Measurements from ENCODE around the gene MYO6. TPM values are rescaled to one million over a fixed set of nuclear protein-coding genes. Genes with fewer than 3 reads are reported as not detected.

The MYO6 gene
- polyA plus RNA-seq, 6 donors from 2014 or later, result 0.05 to 0.16 (median 0.08) TPM; not detected in 3

DNA sequence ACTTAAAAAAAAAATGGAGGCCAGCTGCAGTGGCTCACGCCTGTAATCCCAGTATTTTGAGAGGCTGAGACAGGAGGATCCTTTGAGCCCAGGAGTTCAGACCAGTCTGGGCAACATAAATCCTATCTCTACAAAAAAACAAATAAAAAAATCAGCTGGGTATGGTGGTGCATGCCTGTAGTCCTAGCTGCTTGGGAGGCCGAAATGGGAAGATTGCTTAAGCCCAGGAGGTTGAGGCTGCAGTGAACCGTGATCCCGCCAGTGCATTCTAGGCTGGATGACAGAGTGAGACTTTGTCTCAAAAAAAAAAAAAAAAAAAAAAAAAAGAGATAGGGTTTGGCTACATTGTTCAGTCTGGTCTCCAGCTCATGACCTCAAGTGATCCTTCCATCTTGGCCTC, 29.7 kb downstream of the MYO6 start:
- Mint-ChIP-seq H3K36me3 (no peaks in the 10 kb centered on the region), H3K4me1 (no peaks in the 10 kb centered on the region), H3K9me3 (peaks cover 0 to 2% (median 0%) of the 10 kb centered on the region in 7 donors), H3K4me3 (no peak overlapping the region), H3K27ac (no peak overlapping the region), H3K27me3 (peaks cover 16 to 19% (median 17%) of the 10 kb centered on the region in 3 donors)
- no peak for DNase-seq
- ATAC-seq (ENCODE audit: low read depth in 2 of 2), result no peak

DNA sequence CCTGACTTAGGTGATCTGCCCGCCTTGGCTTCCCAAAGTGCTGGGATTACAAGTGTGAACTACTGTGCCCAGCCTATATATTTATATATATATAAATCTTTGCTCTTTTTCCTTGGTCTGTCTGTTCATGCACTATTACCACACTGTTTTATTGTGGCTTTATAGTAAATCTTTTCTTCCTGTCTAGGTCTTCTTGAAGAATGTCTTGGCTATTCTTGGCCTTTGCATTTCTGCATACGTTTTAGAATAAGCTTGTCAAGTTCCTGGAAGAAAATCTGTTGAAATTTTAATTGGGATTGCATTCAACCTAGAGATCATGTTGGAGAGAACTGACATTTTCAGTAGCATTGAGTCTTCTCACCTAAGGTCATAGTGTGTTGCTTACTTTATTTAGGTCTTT, 37.1 kb downstream of the MYO6 start:
- ATAC-seq (ENCODE audit: low read depth in 2 of 2), result no peak
- H3K27me3 Mint-ChIP-seq, result peaks cover 15 to 34% (median 31%) of the 10 kb centered on the region in 3 donors
- no peaks in the 10 kb centered on the region for H3K36me3 Mint-ChIP-seq
- peaks cover 0 to 4% (median 0%) of the 10 kb centered on the region in 7 donors for H3K9me3 Mint-ChIP-seq
- H3K27ac Mint-ChIP-seq, result no peak overlapping the region
- no peak overlapping the region for H3K4me3 Mint-ChIP-seq
- no peak for DNase-seq
- no peaks in the 10 kb centered on the region for H3K4me1 Mint-ChIP-seq

DNA sequence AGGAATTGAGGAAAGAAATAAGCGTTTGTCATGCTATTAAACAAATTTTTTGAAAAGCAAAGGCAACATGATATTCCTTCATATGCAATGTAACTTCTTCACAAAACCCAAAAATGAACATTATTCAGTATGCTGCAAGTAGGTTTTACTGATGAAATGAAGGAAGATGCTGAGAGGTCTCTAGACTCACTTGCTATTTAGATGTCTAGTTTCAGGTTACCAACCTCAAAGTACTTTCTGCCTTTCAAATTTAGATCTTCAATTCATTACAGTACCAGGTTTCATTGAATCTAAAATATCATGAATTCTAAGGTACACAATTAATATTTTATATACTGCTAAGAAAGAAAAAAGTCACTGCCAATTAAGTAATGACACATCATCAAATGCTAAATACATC, 39.9 kb downstream of the MYO6 start:
- Mint-ChIP-seq H3K4me3 (peak overlapping the region in 1 of 8 donors; percentile 22), H3K36me3 (no peaks in the 10 kb centered on the region), H3K27me3 (peaks cover 5 to 25% (median 24%) of the 10 kb centered on the region in 3 donors), H3K9me3 (peaks cover 0 to 2% (median 0%) of the 10 kb centered on the region in 7 donors), H3K27ac (no peak overlapping the region), H3K4me1 (no peaks in the 10 kb centered on the region)
- DNase-seq (no peak), ATAC-seq (ENCODE audit: low read depth in 2 of 2) (no peak)

DNA sequence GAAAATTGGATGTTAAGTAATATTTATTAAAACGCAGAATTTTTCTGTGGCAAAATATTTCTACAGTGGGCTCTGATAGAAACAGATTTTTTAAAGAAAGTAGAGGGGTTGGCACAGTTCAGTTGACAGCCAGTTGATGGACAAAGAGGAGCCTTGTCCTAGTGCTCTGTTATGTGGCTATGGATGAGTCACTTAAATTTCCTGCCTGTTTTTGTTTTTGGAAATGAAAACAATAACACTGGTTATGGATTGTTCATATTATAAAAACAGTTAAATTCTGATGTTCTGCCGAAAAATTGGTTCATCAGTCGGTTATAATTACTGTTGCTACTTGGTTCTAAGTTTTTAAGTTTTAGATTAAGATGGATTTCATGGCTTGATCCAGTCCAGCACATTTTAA, 42.8 kb downstream of the MYO6 start:
- H3K36me3 Mint-ChIP-seq, result no peaks in the 10 kb centered on the region
- DNase-seq (no peak), ATAC-seq (ENCODE audit: low read depth in 2 of 2) (no peak)
- peaks cover 0 to 3% (median 0%) of the 10 kb centered on the region in 7 donors for H3K9me3 Mint-ChIP-seq
- H3K4me3 Mint-ChIP-seq, result no peak overlapping the region
- peaks cover 5 to 18% (median 11%) of the 10 kb centered on the region in 3 donors for H3K27me3 Mint-ChIP-seq
- no peak overlapping the region for H3K27ac Mint-ChIP-seq
- no peaks in the 10 kb centered on the region for H3K4me1 Mint-ChIP-seq

- Mint-ChIP-seq H3K4me1 (no peaks in the 10 kb centered on the region), H3K9me3 (peaks cover 0 to 3% (median 0%) of the 10 kb centered on the region in 7 donors), H3K4me3 (no peak overlapping the region), H3K27me3 (peaks cover 0 to 21% (median 8%) of the 10 kb centered on the region in 3 donors), H3K36me3 (no peaks in the 10 kb centered on the region), H3K27ac (no peak overlapping the region)
- no peak for DNase-seq
- no peak for ATAC-seq (ENCODE audit: low read depth in 2 of 2)
Measured at GRCh38 chr6:75794351-75794846, 45.4 kb downstream of the MYO6 start.

DNA sequence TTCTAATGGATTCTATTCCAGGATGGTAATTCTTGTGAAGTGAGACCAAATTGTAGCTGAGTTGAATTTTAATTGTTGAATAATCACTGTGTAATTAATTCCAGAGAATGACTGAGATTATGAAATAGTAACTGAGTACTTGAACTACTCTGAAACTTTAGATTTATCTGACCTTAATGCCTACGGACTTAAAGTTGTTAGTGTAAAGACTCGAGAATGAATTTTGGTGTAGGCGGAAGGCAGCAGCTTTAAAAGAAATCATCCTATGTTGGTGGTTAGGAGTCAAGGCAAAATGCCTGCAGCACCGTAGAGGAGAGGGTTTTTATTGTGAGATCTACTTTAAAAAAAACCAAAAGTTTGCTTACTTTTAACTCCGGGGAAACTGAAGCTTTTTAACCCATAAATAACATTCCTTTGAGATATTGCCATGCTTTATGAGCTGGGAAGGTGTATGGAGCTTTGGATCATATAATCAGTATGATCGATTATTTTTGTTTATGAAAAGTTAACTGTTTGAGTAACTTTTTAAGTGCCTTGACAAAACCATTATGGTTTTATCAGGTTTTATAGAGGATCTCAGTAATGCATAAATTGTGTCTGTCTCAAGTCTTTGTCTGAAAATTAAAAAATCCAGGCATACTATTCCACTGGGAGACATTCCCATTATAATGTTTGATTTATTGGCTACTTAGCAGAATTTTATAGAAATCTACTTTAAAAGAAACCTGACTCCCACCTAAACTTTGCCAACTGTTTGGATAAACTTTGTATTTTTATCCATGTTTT, 46.1 kb downstream of the MYO6 start:
- peaks cover 0 to 3% (median 0%) of the 10 kb centered on the region in 7 donors for H3K9me3 Mint-ChIP-seq
- ATAC-seq (ENCODE audit: low read depth in 2 of 2), result no peak
- H3K36me3 Mint-ChIP-seq, result no peaks in the 10 kb centered on the region
- no peaks in the 10 kb centered on the region for H3K4me1 Mint-ChIP-seq
- no peak overlapping the region for H3K4me3 Mint-ChIP-seq
- H3K27ac Mint-ChIP-seq, result no peak overlapping the region
- H3K27me3 Mint-ChIP-seq, result peaks cover 3 to 21% (median 8%) of the 10 kb centered on the region in 3 donors
- no peak for DNase-seq

- Mint-ChIP-seq H3K27ac (no peak overlapping the region), H3K27me3 (peaks cover 15 to 21% (median 18%) of the 10 kb centered on the region in 3 donors), H3K9me3 (peaks cover 0 to 3% (median 0%) of the 10 kb centered on the region in 7 donors), H3K4me3 (no peak overlapping the region), H3K4me1 (no peaks in the 10 kb centered on the region), H3K36me3 (no peaks in the 10 kb centered on the region)
- DNase-seq, result no peak
- no peak for ATAC-seq (ENCODE audit: low read depth in 2 of 2)
Measured at GRCh38 chr6:75796723-75797122, 47.7 kb downstream of the MYO6 start.

DNA sequence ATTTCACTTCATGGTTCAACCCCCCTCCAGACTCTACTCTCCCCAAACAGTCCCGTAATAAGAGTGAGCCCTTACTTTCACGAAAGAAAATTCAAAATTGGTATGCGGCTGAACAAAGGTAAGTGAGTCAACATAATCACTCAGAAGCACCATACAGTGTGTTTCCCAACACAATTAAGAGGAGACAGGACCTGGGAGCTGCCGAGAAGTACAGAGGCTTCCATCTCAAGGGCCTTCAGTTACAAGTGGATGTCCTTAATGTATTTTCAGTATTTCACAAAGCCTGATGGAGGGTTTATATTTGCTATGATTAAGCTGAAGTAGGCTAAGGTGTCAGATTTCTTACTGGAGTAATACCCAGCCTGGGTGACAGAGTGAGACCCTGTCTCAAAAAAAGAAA, 51.1 kb downstream of the MYO6 start:
- Mint-ChIP-seq H3K27me3 (peaks cover 15 to 20% (median 18%) of the 10 kb centered on the region in 3 donors), H3K4me3 (no peak overlapping the region)

GRCh38 chr6:75800708-75801505, 51.9 kb downstream of the MYO6 start:
- H3K27me3 Mint-ChIP-seq, result peaks cover 15 to 20% (median 18%) of the 10 kb centered on the region in 3 donors
- H3K9me3 Mint-ChIP-seq, result peaks cover 0 to 4% (median 0%) of the 10 kb centered on the region in 7 donors
- no peaks in the 10 kb centered on the region for H3K36me3 Mint-ChIP-seq
- H3K27ac Mint-ChIP-seq, result no peak overlapping the region
- H3K4me1 Mint-ChIP-seq, result no peaks in the 10 kb centered on the region
- ATAC-seq (ENCODE audit: low read depth in 2 of 2) (no peak), DNase-seq (no peak)
- no peak overlapping the region for H3K4me3 Mint-ChIP-seq

More for the DNA sequence above, 51.1 kb downstream of the MYO6 start:
- H3K27ac Mint-ChIP-seq, result no peak overlapping the region
- no peak for DNase-seq
- H3K36me3 Mint-ChIP-seq, result no peaks in the 10 kb centered on the region
- ATAC-seq (ENCODE audit: low read depth in 2 of 2), result no peak
- peaks cover 0 to 3% (median 0%) of the 10 kb centered on the region in 7 donors for H3K9me3 Mint-ChIP-seq
- H3K4me1 Mint-ChIP-seq, result no peaks in the 10 kb centered on the region

GRCh38 chr6:75802366-75802765, 53.3 kb downstream of the MYO6 start:
- Mint-ChIP-seq H3K27me3 (peaks cover 10 to 20% (median 19%) of the 10 kb centered on the region in 3 donors), H3K4me1 (no peaks in the 10 kb centered on the region), H3K9me3 (peaks cover 0 to 18% (median 8%) of the 10 kb centered on the region in 7 donors), H3K27ac (no peak overlapping the region), H3K4me3 (no peak overlapping the region), H3K36me3 (peaks cover 0 to 8% of the 10 kb centered on the region in 2 donors)
- DNase-seq (no peak), ATAC-seq (ENCODE audit: low read depth in 2 of 2) (no peak)

DNA sequence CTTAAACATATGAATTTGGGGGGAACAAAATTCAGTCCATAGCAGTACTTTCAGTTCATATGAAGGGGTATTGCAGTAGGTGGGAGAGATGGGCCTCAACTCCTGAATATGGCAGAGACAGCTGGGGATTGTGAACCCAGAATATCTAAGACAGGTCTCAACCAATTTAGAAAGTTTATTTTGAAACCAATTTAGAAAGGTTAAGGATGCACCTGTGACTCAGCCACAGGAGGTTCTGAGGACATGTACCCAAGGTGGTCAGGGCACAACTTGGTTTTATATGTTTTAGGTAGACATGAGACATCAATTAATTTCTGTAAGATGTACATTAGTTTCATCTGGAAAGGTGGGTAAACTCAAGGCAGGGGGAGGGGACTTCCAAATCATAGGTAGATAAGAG, 59.5 kb downstream of the MYO6 start:
- H3K4me1 Mint-ChIP-seq, result no peaks in the 10 kb centered on the region
- peaks cover 4 to 26% of the 10 kb centered on the region in 2 donors for H3K36me3 Mint-ChIP-seq
- ATAC-seq (ENCODE audit: low read depth in 2 of 2), result no peak
- DNase-seq, result no peak
- H3K9me3 Mint-ChIP-seq, result peaks cover 3 to 30% (median 12%) of the 10 kb centered on the region in 7 donors
- H3K27me3 Mint-ChIP-seq, result peaks cover 6 to 23% (median 8%) of the 10 kb centered on the region in 3 donors
- no peak overlapping the region for H3K27ac Mint-ChIP-seq
- H3K4me3 Mint-ChIP-seq, result no peak overlapping the region

DNA sequence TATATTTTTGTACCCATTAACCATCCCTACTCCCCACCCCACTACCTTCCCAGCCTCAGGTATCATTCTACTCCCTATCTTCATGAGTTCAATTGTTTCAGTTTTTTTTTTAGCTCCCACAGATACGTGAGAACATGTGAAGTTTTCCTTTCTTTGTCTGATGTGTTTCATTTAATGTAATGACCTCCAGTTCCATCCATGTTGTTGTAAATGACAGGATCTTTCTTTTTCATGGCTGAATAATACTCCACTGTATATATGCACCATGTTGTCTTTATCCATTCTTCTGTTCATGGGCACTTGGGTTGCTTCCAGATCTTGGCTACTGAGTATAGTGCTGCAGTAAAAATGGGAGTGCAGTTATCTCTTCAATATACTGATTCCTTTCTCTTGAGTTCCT, 63.5 kb downstream of the MYO6 start:
- Mint-ChIP-seq H3K9me3 (peaks cover 0 to 11% (median 9%) of the 10 kb centered on the region in 7 donors), H3K36me3 (peaks cover 4 to 16% of the 10 kb centered on the region in 2 donors), H3K27me3 (peaks cover 14 to 39% (median 14%) of the 10 kb centered on the region in 3 donors), H3K4me1 (no peaks in the 10 kb centered on the region), H3K4me3 (no peak overlapping the region), H3K27ac (no peak overlapping the region)
- ATAC-seq (ENCODE audit: low read depth in 2 of 2) (no peak), DNase-seq (no peak)

- no peak overlapping the region for H3K27ac Mint-ChIP-seq
- no peaks in the 10 kb centered on the region for H3K4me1 Mint-ChIP-seq
- H3K9me3 Mint-ChIP-seq, result peaks cover 0 to 4% (median 2%) of the 10 kb centered on the region in 7 donors
- H3K4me3 Mint-ChIP-seq, result no peak overlapping the region
- no peak for ATAC-seq (ENCODE audit: low read depth in 2 of 2)
- H3K27me3 Mint-ChIP-seq, result peaks cover 14 to 28% (median 14%) of the 10 kb centered on the region in 3 donors
- H3K36me3 Mint-ChIP-seq, result peaks cover 0 to 5% of the 10 kb centered on the region in 2 donors
- no peak for DNase-seq
Measured at GRCh38 chr6:75813476-75814250, 64.6 kb downstream of the MYO6 start.
